Tibial nerve (tissue), 3 donors: ENCODE measurements around the gene VRK3.

ENCODE experiments used
- POLR2A ChIP-seq, 2 donors: fragments of 450-650 bp; IDR thresholded peaks; one replicate each; pipeline ENCODE4 v1.6.1; 2017; ENCODE audit warnings: antibody characterized with exemption in 2 of 2, mild to moderate bottlenecking in 2 of 2, moderate library complexity in 2 of 2
- TF ChIP-seq, protein P1 (sequence below), 5 experiments: fragments of 200-600 bp in 3 of 5; fragments of 450-650 bp in 2 of 5; sonication (generic) in 3 of 5; IDR thresholded peaks; one replicate each; pipeline ENCODE4 v1.5.1; 2016 to 2019; ENCODE audit warnings: antibody characterized with exemption in 5 of 5, mild to moderate bottlenecking in 3 of 5, moderate library complexity in 2 of 5

DNA sequence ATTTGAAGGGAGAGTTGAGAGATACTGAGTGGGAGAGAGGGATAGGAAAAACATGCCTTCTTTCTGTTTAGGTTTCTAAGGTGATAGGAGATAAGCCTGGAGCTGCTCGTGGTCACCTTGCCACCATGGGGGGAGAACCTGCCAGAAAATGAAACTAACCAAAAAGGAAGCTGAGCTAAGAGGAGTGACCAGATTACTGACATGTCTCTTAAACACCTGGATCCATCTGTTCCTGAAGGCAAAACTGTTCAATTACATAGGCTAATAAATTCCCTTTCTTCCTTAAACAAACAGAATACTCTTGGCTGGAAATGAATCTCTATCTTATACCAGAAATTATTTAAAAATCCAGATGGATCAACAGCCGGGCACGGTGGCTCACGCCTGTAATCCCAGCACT lies 27.9 kb upstream of the VRK3 start:
- TF ChIP-seq POLR2A (IDR thresholded peaks at IDR 0.05): no peak
- TF ChIP-seq, protein P1, sequence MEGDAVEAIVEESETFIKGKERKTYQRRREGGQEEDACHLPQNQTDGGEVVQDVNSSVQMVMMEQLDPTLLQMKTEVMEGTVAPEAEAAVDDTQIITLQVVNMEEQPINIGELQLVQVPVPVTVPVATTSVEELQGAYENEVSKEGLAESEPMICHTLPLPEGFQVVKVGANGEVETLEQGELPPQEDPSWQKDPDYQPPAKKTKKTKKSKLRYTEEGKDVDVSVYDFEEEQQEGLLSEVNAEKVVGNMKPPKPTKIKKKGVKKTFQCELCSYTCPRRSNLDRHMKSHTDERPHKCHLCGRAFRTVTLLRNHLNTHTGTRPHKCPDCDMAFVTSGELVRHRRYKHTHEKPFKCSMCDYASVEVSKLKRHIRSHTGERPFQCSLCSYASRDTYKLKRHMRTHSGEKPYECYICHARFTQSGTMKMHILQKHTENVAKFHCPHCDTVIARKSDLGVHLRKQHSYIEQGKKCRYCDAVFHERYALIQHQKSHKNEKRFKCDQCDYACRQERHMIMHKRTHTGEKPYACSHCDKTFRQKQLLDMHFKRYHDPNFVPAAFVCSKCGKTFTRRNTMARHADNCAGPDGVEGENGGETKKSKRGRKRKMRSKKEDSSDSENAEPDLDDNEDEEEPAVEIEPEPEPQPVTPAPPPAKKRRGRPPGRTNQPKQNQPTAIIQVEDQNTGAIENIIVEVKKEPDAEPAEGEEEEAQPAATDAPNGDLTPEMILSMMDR (IDR thresholded peaks at IDR 0.05): no peak
